ENCODE measurements around the gene AIP.
A peak's percentile ranks its signal among the peaks of the same experiment; 100 is the strongest.

Gene AIP

GRCh38 chr11:67449116-67449844, 33.5 kb upstream of the AIP start:
- Histone ChIP-seq H3K4me1 (ENCODE audit: control insufficient read depth in 2 of 2, insufficient read depth in 2 of 2, low read length in 2 of 2) (peaks cover 2 to 5% of the 10 kb centered on the region in 2 donors), H3K9ac (ENCODE audit: low read depth in 1 of 2, low read length in 2 of 2) (no peak overlapping the region), H3K4me3 (ENCODE audit: low read length in 2 of 2) (no peak overlapping the region), H3K9me3 (ENCODE audit: control insufficient read depth in 2 of 2, low read length in 2 of 2) (no peaks in the 10 kb centered on the region), H3K27ac (ENCODE audit: low read depth in 2 of 2, low read length in 2 of 2) (peak overlapping the region in 1 of 2 donors; percentile 32), H3K27me3 (ENCODE audit: control insufficient read depth in 2 of 2, insufficient read depth in 2 of 2, low read length in 2 of 2) (no peaks in the 10 kb centered on the region), H3K36me3 (ENCODE audit: control insufficient read depth in 2 of 2, insufficient read depth in 2 of 2, low read length in 2 of 2) (no peaks in the 10 kb centered on the region)

- Histone ChIP-seq H3K27me3 (ENCODE audit: control insufficient read depth in 2 of 2, insufficient read depth in 2 of 2, low read length in 2 of 2) (no peaks in the 10 kb centered on the region), H3K9ac (ENCODE audit: low read depth in 1 of 2, low read length in 2 of 2) (no peak overlapping the region), H3K27ac (ENCODE audit: low read depth in 2 of 2, low read length in 2 of 2) (no peak overlapping the region), H3K9me3 (ENCODE audit: control insufficient read depth in 2 of 2, low read length in 2 of 2) (no peaks in the 10 kb centered on the region), H3K36me3 (ENCODE audit: control insufficient read depth in 2 of 2, insufficient read depth in 2 of 2, low read length in 2 of 2) (no peaks in the 10 kb centered on the region), H3K4me3 (ENCODE audit: low read length in 2 of 2) (no peak overlapping the region), H3K4me1 (ENCODE audit: control insufficient read depth in 2 of 2, insufficient read depth in 2 of 2, low read length in 2 of 2) (peaks cover 0 to 2% of the 10 kb centered on the region in 2 donors)
Measured at GRCh38 chr11:67450796-67451657, 31.8 kb upstream of the AIP start.

GRCh38 chr11:67451658-67451976, 31.2 kb upstream of the AIP start:
- H3K27me3 ChIP-seq (ENCODE audit: control insufficient read depth in 2 of 2, insufficient read depth in 2 of 2, low read length in 2 of 2): no peaks in the 10 kb centered on the region
- H3K4me1 ChIP-seq (ENCODE audit: control insufficient read depth in 2 of 2, insufficient read depth in 2 of 2, low read length in 2 of 2): no peaks in the 10 kb centered on the region
- H3K27ac ChIP-seq (ENCODE audit: low read depth in 2 of 2, low read length in 2 of 2): no peak overlapping the region
- no peak overlapping the region for H3K9ac ChIP-seq (ENCODE audit: low read depth in 1 of 2, low read length in 2 of 2)
- no peak overlapping the region for H3K4me3 ChIP-seq (ENCODE audit: low read length in 2 of 2)
- H3K9me3 ChIP-seq (ENCODE audit: control insufficient read depth in 2 of 2, low read length in 2 of 2): no peaks in the 10 kb centered on the region
- H3K36me3 ChIP-seq (ENCODE audit: control insufficient read depth in 2 of 2, insufficient read depth in 2 of 2, low read length in 2 of 2): no peaks in the 10 kb centered on the region

- Histone ChIP-seq H3K27me3 (ENCODE audit: control insufficient read depth in 2 of 2, insufficient read depth in 2 of 2, low read length in 2 of 2) (no peaks in the 10 kb centered on the region), H3K36me3 (ENCODE audit: control insufficient read depth in 2 of 2, insufficient read depth in 2 of 2, low read length in 2 of 2) (no peaks in the 10 kb centered on the region), H3K4me3 (ENCODE audit: low read length in 2 of 2) (no peak within 1 kb of the TSS), H3K4me1 (ENCODE audit: control insufficient read depth in 2 of 2, insufficient read depth in 2 of 2, low read length in 2 of 2) (no peaks in the 10 kb centered on the region), H3K27ac (ENCODE audit: low read depth in 2 of 2, low read length in 2 of 2) (no peak within 1 kb of the TSS), H3K9me3 (ENCODE audit: control insufficient read depth in 2 of 2, low read length in 2 of 2) (no peaks in the 10 kb centered on the region), H3K9ac (ENCODE audit: low read depth in 1 of 2, low read length in 2 of 2) (no peak within 1 kb of the TSS)
Measured at GRCh38 chr11:67452141-67452952, 30.5 kb upstream of the AIP start, which contains the start of gene GPR152. Gene GPR152 (minus strand): TSS chr11:67452729. CDS start chr11:67452724, 5 bp downstream.

GRCh38 chr11:67453816-67454732, 28.8 kb upstream of the AIP start:
- no peaks in the 10 kb centered on the region for H3K9me3 ChIP-seq (ENCODE audit: control insufficient read depth in 2 of 2, low read length in 2 of 2)
- H3K36me3 ChIP-seq (ENCODE audit: control insufficient read depth in 2 of 2, insufficient read depth in 2 of 2, low read length in 2 of 2): no peaks in the 10 kb centered on the region
- no peak overlapping the region for H3K4me3 ChIP-seq (ENCODE audit: low read length in 2 of 2)
- no peaks in the 10 kb centered on the region for H3K4me1 ChIP-seq (ENCODE audit: control insufficient read depth in 2 of 2, insufficient read depth in 2 of 2, low read length in 2 of 2)
- H3K9ac ChIP-seq (ENCODE audit: low read depth in 1 of 2, low read length in 2 of 2): no peak overlapping the region
- no peaks in the 10 kb centered on the region for H3K27me3 ChIP-seq (ENCODE audit: control insufficient read depth in 2 of 2, insufficient read depth in 2 of 2, low read length in 2 of 2)
- H3K27ac ChIP-seq (ENCODE audit: low read depth in 2 of 2, low read length in 2 of 2): no peak overlapping the region

GRCh38 chr11:67455054-67455453, 27.8 kb upstream of the AIP start, which contains the start of gene CABP4:
Gene CABP4 (plus strand): TSS chr11:67455354. CDS start chr11:67455424, 70 bp downstream.
- Histone ChIP-seq H3K4me1 (ENCODE audit: control insufficient read depth in 2 of 2, insufficient read depth in 2 of 2, low read length in 2 of 2) (no peaks in the 10 kb centered on the region), H3K27ac (ENCODE audit: low read depth in 2 of 2, low read length in 2 of 2) (no peak within 1 kb of the TSS), H3K36me3 (ENCODE audit: control insufficient read depth in 2 of 2, insufficient read depth in 2 of 2, low read length in 2 of 2) (no peaks in the 10 kb centered on the region), H3K9ac (ENCODE audit: low read depth in 1 of 2, low read length in 2 of 2) (no peak within 1 kb of the TSS), H3K9me3 (ENCODE audit: control insufficient read depth in 2 of 2, low read length in 2 of 2) (no peaks in the 10 kb centered on the region), H3K27me3 (ENCODE audit: control insufficient read depth in 2 of 2, insufficient read depth in 2 of 2, low read length in 2 of 2) (no peaks in the 10 kb centered on the region), H3K4me3 (ENCODE audit: low read length in 2 of 2) (no peak within 1 kb of the TSS)

GRCh38 chr11:67456068-67456705, 26.6 kb upstream of the AIP start:
- H3K27ac ChIP-seq (ENCODE audit: low read depth in 2 of 2, low read length in 2 of 2): no peak overlapping the region
- H3K4me1 ChIP-seq (ENCODE audit: control insufficient read depth in 2 of 2, insufficient read depth in 2 of 2, low read length in 2 of 2): no peaks in the 10 kb centered on the region
- H3K27me3 ChIP-seq (ENCODE audit: control insufficient read depth in 2 of 2, insufficient read depth in 2 of 2, low read length in 2 of 2): no peaks in the 10 kb centered on the region
- H3K9ac ChIP-seq (ENCODE audit: low read depth in 1 of 2, low read length in 2 of 2): no peak overlapping the region
- H3K4me3 ChIP-seq (ENCODE audit: low read length in 2 of 2): no peak overlapping the region
- H3K36me3 ChIP-seq (ENCODE audit: control insufficient read depth in 2 of 2, insufficient read depth in 2 of 2, low read length in 2 of 2): no peaks in the 10 kb centered on the region
- no peaks in the 10 kb centered on the region for H3K9me3 ChIP-seq (ENCODE audit: control insufficient read depth in 2 of 2, low read length in 2 of 2)

GRCh38 chr11:67457453-67457852, 25.4 kb upstream of the AIP start:
- no peak overlapping the region for H3K27ac ChIP-seq (ENCODE audit: low read depth in 2 of 2, low read length in 2 of 2)
- no peaks in the 10 kb centered on the region for H3K36me3 ChIP-seq (ENCODE audit: control insufficient read depth in 2 of 2, insufficient read depth in 2 of 2, low read length in 2 of 2)
- H3K4me1 ChIP-seq (ENCODE audit: control insufficient read depth in 2 of 2, insufficient read depth in 2 of 2, low read length in 2 of 2): no peaks in the 10 kb centered on the region
- no peaks in the 10 kb centered on the region for H3K9me3 ChIP-seq (ENCODE audit: control insufficient read depth in 2 of 2, low read length in 2 of 2)
- no peaks in the 10 kb centered on the region for H3K27me3 ChIP-seq (ENCODE audit: control insufficient read depth in 2 of 2, insufficient read depth in 2 of 2, low read length in 2 of 2)
- H3K9ac ChIP-seq (ENCODE audit: low read depth in 1 of 2, low read length in 2 of 2): no peak overlapping the region
- H3K4me3 ChIP-seq (ENCODE audit: low read length in 2 of 2): no peak overlapping the region

GRCh38 chr11:67458266-67458665, 24.6 kb upstream of the AIP start:
- Histone ChIP-seq H3K9ac (ENCODE audit: low read depth in 1 of 2, low read length in 2 of 2) (no peak overlapping the region), H3K4me1 (ENCODE audit: control insufficient read depth in 2 of 2, insufficient read depth in 2 of 2, low read length in 2 of 2) (no peaks in the 10 kb centered on the region), H3K36me3 (ENCODE audit: control insufficient read depth in 2 of 2, insufficient read depth in 2 of 2, low read length in 2 of 2) (no peaks in the 10 kb centered on the region), H3K27me3 (ENCODE audit: control insufficient read depth in 2 of 2, insufficient read depth in 2 of 2, low read length in 2 of 2) (no peaks in the 10 kb centered on the region), H3K4me3 (ENCODE audit: low read length in 2 of 2) (no peak overlapping the region), H3K27ac (ENCODE audit: low read depth in 2 of 2, low read length in 2 of 2) (no peak overlapping the region), H3K9me3 (ENCODE audit: control insufficient read depth in 2 of 2, low read length in 2 of 2) (no peaks in the 10 kb centered on the region)

All from mucosa of rectum (tissue), 2 donors.